Measurements from ENCODE around the gene FCGR3A.
A peak's percentile ranks its signal among the peaks of the same experiment; 100 is the strongest.

FCGR3A gene

DNA sequence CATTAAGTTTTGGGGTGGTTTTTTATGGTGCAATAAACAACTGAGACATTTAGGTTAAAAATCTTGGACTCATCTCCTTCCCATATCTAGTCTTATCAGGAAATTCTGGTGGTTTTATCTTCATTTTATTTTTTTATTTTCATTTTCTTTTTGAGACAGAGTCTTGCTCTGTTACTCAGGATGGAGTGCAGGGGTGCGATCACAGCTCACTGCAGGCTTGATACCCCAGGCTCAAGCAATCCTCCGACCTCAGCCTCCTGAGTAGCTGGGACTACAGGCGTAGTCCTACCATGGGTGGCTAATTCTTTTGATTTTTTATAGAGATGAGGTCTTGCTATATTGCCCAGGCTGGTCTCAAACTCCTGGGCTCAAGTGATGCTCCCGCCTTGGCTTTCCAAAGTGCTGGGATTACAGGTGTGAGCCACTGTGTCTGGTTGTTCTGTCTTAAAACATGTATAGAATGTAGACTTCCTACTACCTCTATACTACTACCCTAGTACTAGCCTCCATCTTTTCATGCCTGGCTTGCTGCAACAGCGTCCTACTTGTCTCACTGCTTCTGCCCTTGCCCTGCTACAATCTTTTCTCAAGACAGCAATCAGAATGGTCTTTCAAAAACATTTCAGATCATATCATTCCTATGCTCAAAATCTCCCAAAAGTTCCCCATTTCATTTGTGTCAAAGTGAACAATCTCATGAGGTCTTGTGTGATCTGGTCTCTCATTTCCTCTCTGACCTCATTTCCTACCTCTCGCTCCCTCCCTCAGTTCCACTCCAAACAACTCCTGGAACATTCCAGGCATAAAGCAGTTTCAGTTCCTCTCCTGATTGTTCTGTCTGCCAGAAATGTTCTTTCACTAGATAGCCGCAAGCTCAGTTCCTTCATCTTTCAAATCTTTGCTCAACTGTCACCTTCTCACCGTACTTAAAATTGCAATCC lies 50.2 kb downstream of the FCGR3A start:
- DNase-seq, result peak; percentile 85 to 96 (median 94)

DNA sequence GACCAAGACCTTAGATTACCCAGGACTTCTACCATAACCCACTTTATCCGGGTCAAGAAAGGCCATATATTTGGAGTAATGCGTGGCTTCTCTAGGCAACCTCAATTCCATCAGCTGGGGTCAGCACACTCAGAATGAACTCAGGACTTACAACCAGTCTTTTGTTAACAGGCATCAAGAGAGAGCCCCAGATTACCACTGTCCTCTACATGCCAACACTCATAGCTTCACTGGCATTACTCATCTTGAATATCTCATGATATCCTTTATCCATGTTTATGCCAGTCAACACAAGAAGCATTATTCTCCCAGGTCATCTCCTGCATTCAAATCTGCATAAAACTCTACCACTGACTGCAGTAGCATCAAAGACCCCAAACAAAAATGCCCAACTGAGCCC lies 51.0 kb downstream of the FCGR3A start:
- peak in 2 of 3 donors; percentile 62 to 72 for DNase-seq

DNA sequence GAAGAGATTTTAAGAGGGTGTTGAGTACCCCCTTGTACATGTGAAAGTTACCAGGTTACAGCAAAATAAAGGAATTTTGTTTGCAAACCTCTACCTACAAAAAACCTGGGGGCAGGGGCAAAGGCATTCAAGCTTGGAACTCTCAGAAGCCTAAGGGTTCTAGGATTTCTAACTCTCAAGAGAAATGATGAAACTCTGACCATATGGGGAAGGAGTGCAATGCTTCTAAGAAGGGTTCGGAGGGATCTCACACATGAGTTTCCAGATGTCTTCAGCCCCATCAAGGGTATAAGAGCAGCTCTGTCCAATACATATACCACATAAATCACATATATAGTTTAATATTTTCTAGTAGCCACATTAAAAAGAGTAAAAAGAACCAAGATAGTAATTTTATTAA lies 51.7 kb downstream of the FCGR3A start:
- DNase-seq, result peak in 2 of 3 donors; percentile 38 to 47

DNA sequence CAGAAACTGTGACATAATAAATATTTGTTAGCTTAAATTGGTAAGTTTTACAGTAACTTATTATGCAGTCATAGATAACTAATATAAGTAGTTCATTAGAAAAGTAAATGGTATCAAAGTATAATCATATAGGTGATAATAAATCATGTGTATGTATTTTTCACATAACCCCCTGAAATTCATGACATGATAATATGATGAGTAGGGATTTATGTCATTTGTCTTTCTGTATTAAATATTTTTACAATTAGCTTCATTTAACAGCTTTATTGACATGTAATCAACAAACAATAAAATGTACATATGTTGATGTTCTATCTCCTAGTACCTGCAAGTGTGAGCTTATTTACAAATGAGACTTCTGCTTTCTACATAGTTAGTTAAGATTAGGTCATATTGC lies 54.1 kb downstream of the FCGR3A start:
- DNase-seq, result no peak

DNA sequence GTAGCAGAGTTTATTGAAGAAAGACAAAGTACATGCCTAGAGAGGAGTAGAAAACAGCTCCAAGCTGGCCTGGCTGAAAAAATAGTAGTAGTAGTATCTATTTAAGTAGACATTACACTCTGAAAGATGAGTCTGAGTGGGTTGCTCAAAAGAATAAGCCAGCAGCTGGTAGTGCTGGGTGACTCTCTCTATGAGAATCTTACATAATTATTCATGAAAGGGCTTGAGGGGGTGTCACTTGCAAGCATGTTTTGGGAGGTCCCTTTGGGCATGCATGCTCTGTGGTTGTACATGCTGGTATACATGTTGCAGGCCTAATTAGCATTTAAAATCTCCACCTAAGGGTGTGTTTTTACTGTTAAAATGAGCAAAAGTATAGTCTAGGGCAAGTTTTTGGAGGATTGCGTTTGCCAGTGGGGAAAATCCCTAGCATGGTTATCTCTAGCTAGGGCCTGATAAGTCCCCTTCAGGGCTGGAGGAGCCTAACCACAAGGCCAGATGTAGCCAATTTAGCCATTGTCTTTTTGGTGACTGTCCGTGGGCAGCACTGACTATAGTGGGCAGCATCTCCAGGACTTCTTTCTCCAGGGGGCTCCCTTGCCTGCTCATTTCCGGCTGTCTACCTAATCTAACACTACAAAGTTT lies 55.4 kb downstream of the FCGR3A start:
- no peak for DNase-seq

DNA sequence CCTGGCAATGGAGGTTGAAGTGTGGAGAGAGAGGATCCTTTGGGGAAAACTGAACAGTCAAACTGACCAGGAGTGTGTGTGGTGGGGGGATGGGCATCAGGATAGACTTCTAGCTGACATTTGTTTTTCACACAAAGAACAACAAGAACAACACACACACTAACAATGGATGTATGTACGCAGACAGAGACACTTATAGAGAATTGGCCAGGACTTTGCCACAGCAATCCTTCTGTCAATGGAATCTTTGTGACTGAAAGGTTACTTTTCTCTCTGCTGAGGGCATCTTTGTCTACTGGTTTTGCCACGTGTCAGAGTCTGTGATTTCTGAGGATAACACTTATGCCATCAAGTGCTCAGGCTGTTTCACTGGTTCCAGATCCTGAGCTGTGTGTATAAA lies 56.8 kb downstream of the FCGR3A start:
- DNase-seq, result no peak

Data from suppressor macrophage treated with lipopolysaccharide for 1 hour (primary cell).